Stimulated activated memory B cell treated with anti-CD40 and anti-IgM and Interleukin-4, amounts not matched to agents 10 μg/mL and 1 μg/mL and 100 μg/mL, for 72 hours (primary cell): ENCODE data around the gene ARHGEF4.
A peak's percentile ranks its signal among the peaks of the same experiment; 100 is the strongest.

Experiments
- ATAC-seq: fragments of 150-1000 bp; cut with Tn5 transposase; 2 replicates; pipeline ENCODE4 v1.10.0; 2021
- H3K27ac Mint-ChIP-seq: one replicate; pipeline ENCODE4 v1.8.0; 2022; ENCODE audit warnings: mild to moderate bottlenecking, mixed read lengths
- H3K27me3 Mint-ChIP-seq: one replicate; pipeline ENCODE4 v1.8.0; 2022; ENCODE audit warnings: mixed read lengths
- H3K36me3 Mint-ChIP-seq: one replicate; pipeline ENCODE4 v1.8.0; 2022; ENCODE audit warnings: mixed read lengths
- H3K4me1 Mint-ChIP-seq: one replicate; pipeline ENCODE4 v1.8.0; 2022; ENCODE audit warnings: mixed read lengths
- H3K4me3 Mint-ChIP-seq: one replicate; pipeline ENCODE4 v1.8.0; 2022; ENCODE audit warnings: mild to moderate bottlenecking, moderate library complexity, mixed read lengths
- H3K9me3 Mint-ChIP-seq: one replicate; pipeline ENCODE4 v1.8.0; 2022; ENCODE audit warnings: mixed read lengths

Gene ARHGEF4

GRCh38 chr2:131093006-131093695 lies 256.4 kb downstream of the ARHGEF4 start, which contains the start of gene FAM168B:
FAM168B (minus strand) TSS chr2:131093460; CDS start chr2:131082646, 10,814 bp downstream.
- no peaks in the 10 kb centered on the region for H3K9me3 Mint-ChIP-seq
- H3K4me1 Mint-ChIP-seq = peaks cover 28% of the 10 kb centered on the region
- H3K36me3 Mint-ChIP-seq = peaks cover 12% of the 10 kb centered on the region
- H3K27ac Mint-ChIP-seq = peak within 1 kb of the TSS; percentile 95
- peak within 1 kb of the TSS; percentile 91 for H3K4me3 Mint-ChIP-seq
- peak; percentile 93 for ATAC-seq
- H3K27me3 Mint-ChIP-seq = no peaks in the 10 kb centered on the region

GRCh38 chr2:131093696-131094462 lies 257.2 kb downstream of the ARHGEF4 start:
- peak overlapping the region; percentile 95 for H3K27ac Mint-ChIP-seq
- no peaks in the 10 kb centered on the region for H3K9me3 Mint-ChIP-seq
- peaks cover 6% of the 10 kb centered on the region for H3K36me3 Mint-ChIP-seq
- H3K4me1 Mint-ChIP-seq = peaks cover 24% of the 10 kb centered on the region
- peak; percentile 90 for ATAC-seq
- H3K27me3 Mint-ChIP-seq = no peaks in the 10 kb centered on the region
- peak overlapping the region; percentile 91 for H3K4me3 Mint-ChIP-seq

GRCh38 chr2:131094463-131095281 lies 258.0 kb downstream of the ARHGEF4 start:
- no peaks in the 10 kb centered on the region for H3K36me3 Mint-ChIP-seq
- peak overlapping the region; percentile 91 for H3K4me3 Mint-ChIP-seq
- no peaks in the 10 kb centered on the region for H3K9me3 Mint-ChIP-seq
- H3K27me3 Mint-ChIP-seq = no peaks in the 10 kb centered on the region
- H3K4me1 Mint-ChIP-seq = peaks cover 17% of the 10 kb centered on the region
- no peak for ATAC-seq
- H3K27ac Mint-ChIP-seq = peak overlapping the region; percentile 95
